22Rv1 (cell line): ENCODE results near the gene RALGPS1.

ENCODE experiments used
- H3K27ac ChIP-seq: fragments of 450-650 bp; 2 replicates; pipeline ENCODE4 v1.5.1; 2017
- ZFX ChIP-seq: fragments of 450-650 bp; IDR thresholded peaks from 2 replicates; pipeline ENCODE4 v1.6.1; 2017; ENCODE audit warnings: antibody characterized with exemption, borderline replicate concordance
- TF ChIP-seq, protein P1 (sequence below): fragments of 450-650 bp; IDR thresholded peaks from 2 replicates; pipeline ENCODE4 v1.5.1; 2017; ENCODE audit warnings: mild to moderate bottlenecking

RALGPS1 gene

GRCh38 chr9:127209948-127210640 is 295.5 kb downstream of the RALGPS1 start:
- TF ChIP-seq, protein P1, sequence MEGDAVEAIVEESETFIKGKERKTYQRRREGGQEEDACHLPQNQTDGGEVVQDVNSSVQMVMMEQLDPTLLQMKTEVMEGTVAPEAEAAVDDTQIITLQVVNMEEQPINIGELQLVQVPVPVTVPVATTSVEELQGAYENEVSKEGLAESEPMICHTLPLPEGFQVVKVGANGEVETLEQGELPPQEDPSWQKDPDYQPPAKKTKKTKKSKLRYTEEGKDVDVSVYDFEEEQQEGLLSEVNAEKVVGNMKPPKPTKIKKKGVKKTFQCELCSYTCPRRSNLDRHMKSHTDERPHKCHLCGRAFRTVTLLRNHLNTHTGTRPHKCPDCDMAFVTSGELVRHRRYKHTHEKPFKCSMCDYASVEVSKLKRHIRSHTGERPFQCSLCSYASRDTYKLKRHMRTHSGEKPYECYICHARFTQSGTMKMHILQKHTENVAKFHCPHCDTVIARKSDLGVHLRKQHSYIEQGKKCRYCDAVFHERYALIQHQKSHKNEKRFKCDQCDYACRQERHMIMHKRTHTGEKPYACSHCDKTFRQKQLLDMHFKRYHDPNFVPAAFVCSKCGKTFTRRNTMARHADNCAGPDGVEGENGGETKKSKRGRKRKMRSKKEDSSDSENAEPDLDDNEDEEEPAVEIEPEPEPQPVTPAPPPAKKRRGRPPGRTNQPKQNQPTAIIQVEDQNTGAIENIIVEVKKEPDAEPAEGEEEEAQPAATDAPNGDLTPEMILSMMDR: no peak
- no peak overlapping the region for H3K27ac ChIP-seq

DNA sequence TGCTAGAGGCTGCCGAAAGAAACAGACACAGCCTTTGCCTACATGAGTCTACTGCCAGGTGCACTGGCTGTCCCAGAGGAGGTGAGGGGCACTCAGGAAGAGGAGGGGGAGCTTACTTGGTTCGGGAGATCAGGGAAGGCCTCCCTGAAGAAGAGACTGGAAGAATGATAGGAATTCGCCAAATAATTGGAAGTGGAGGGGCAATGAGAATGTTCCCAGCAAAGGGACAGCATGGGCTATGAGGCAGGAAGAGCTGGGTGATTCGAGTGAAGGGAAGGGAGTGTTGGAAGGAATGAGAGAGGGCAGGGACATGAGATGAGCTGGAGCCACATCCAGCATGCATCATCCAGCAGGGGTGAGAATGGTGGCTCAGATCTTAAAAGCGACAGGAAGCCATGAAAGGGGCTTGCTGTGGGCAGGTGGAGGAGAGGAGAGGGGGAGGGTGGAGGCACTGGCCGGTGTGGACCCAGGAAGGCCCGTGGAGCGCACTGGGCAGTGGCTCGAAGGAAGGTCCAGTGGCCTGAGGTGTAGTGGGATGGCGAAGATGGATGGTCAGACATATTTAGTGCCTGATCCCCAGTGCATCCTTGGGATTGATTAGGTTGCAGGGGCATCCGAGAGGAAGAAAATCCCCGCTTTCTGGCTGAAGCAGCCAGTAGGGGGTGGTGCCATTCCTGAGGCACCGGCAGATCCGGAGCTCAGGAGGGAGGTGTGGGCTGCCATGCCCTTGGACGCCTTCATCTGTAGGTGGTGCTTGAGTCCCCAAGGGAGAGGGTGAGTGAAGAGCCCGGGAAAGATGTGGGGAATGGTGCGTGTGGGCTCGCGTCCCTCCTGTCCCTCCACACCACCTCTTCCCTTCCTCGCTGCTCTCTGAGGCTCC is 296.5 kb downstream of the RALGPS1 start:
- no peak overlapping the region for H3K27ac ChIP-seq

DNA sequence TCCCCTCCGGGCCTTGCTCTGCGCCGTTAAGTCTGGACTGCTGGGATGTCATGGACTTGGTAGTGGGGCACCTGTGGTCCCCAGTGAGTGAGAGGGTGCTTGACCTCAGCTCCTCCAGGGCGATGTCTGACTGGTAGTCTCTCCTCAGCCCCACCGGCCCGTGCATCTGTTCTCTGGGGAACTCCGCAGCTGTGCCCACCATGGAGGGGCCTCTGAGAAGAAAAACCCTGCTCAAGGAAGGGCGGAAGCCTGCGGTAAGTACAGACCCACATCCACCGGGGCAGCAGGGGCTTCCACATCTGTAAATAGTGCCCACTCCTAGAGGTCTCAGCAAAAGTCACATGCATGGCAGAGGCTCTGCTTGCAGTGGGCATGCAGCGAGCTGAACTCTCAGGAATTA is 297.4 kb downstream of the RALGPS1 start:
- TF ChIP-seq, protein P1: no peak
- TF ChIP-seq ZFX: no peak
- no peak overlapping the region for H3K27ac ChIP-seq

More for the DNA sequence above, 296.5 kb downstream of the RALGPS1 start:
- TF ChIP-seq ZFX: no peak

DNA sequence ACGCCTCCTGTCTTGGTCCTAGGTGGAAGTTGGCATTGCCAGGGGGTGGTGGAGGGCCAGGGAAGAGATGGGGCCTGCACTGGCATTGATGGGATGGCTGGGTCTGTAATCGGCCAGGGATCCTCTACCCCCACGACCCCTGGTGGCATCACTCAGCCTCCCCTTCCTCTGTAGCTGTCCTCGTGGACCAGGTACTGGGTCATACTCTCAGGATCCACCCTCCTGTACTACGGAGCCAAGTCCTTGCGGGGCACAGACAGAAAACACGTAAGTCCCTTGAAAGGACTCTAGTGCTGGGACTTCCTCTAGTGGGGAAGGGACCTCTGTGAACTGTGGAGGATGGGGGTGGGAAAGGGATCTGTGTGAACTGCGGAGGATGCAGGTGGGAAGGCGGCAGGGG is 297.9 kb downstream of the RALGPS1 start:
- no peak overlapping the region for H3K27ac ChIP-seq
- TF ChIP-seq ZFX: no peak
- TF ChIP-seq, protein P1: no peak

- H3K27ac ChIP-seq: no peak overlapping the region
- TF ChIP-seq, protein P1: no peak
- TF ChIP-seq ZFX: no peak
These were observed 299.3 kb downstream of the RALGPS1 start for GRCh38 chr9:127213859-127214258.

DNA sequence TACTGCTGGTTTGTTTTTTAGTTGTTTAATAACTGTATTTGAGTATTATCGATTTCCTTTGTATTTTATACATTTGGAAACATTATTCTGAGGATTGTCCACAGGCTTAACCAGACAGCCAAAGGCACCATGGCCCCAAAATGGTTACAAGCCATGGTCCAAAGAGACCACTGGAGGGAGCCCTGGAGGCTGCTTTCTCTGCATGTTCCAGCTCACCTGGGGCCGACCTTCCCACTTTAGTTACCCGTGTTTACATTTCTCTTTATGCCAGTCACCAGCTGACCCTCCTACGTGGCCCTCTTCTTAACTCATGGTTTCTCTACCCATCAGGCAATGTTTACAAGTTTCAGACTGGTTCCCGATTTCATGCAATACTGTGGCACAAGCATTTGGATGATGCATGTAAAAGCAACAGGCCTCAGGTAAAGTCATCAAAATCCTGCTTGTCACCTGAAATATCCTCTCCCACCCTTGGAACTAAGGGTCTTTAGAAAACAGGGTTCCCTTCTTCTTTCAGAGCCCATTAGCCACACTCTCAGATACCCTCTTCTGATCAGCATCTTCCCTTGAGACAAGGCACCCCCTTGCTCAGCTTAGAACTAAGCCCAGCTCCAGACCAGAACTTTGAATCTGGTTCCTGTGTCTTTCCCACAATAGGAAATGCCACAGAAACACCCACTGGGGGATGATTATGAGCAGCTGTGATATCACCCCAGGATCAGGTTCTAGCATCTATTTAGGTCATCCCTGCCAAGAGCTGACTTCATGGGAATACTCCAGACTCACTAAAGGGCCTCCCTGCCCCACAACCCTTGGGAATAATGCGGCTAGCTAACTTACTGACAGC is 300.1 kb downstream of the RALGPS1 start:
- no peak overlapping the region for H3K27ac ChIP-seq
- no peak for TF ChIP-seq ZFX
- TF ChIP-seq, protein P1: peak; percentile 93
